Cardiac septum (tissue), 1 donor: ENCODE results near the gene ADCY4. TPM values are rescaled to one million over a fixed set of nuclear protein-coding genes. Genes with fewer than 3 reads are reported as not detected.

Experiments
- total RNA-seq: library from RNA; stranded (reverse); fragmentation: NEBNext Ultra II Directional; extraction: Animal tissue kit (Norgen Biotek cat#: 25700); gene quantifications from one replicate; pipeline ENCODE4 v1.2.1, GENCODE V29; 2021
- donor health status: DM: no; HTN: no; CAD: no.

The ADCY4 gene
- total RNA-seq, 1 donor from 2014 or later, result 71.9 TPM

Other genes starting within 250 kb of the ADCY4 start
- gene PCK2, start 240.8 kb downstream of the ADCY4 start, total RNA-seq, result 2.2 TPM
- 54.1 TPM for gene DCAF11, start 220.3 kb downstream of the ADCY4 start, total RNA-seq
- gene NRL, start 220.1 kb downstream of the ADCY4 start, total RNA-seq, result 2.4 TPM
- gene FITM1, start 204.4 kb downstream of the ADCY4 start, total RNA-seq, result 112 TPM
- 61.3 TPM for gene PSME1, start 198.9 kb downstream of the ADCY4 start, total RNA-seq
- 14.6 TPM for gene EMC9, start 193.5 kb downstream of the ADCY4 start, total RNA-seq
- 49.7 TPM for gene PSME2, start 188.5 kb downstream of the ADCY4 start, total RNA-seq
- 31.3 TPM for gene RNF31, start 187.6 kb downstream of the ADCY4 start, total RNA-seq
- gene IRF9, start 173.8 kb downstream of the ADCY4 start, total RNA-seq, result 44.8 TPM
- 5.7 TPM for gene REC8, start 163.0 kb downstream of the ADCY4 start, total RNA-seq
- gene IPO4, start 146.3 kb downstream of the ADCY4 start, total RNA-seq, result 15.7 TPM
- 19.1 TPM for gene TM9SF1, start 139.6 kb downstream of the ADCY4 start, total RNA-seq
- not detected for gene TSSK4, start 129.4 kb downstream of the ADCY4 start, total RNA-seq
- gene CHMP4A, start 121.6 kb downstream of the ADCY4 start, total RNA-seq, result 30.0 TPM
- gene MDP1, start 119.0 kb downstream of the ADCY4 start, total RNA-seq, result 16.7 TPM
- 167 TPM for gene NEDD8, start 102.7 kb downstream of the ADCY4 start, total RNA-seq
- gene GMPR2, start 102.1 kb downstream of the ADCY4 start, total RNA-seq, result 33.2 TPM
- 42.3 TPM for gene TINF2, start 92.4 kb downstream of the ADCY4 start, total RNA-seq
- gene TGM1, start 71.9 kb downstream of the ADCY4 start, total RNA-seq, result 0.48 TPM
- 13.3 TPM for gene RABGGTA, start 63.5 kb downstream of the ADCY4 start, total RNA-seq
- gene DHRS1, start 35.3 kb downstream of the ADCY4 start, total RNA-seq, result 8.5 TPM
- 28.3 TPM for gene NOP9, start 35.2 kb downstream of the ADCY4 start, total RNA-seq
- gene CIDEB, start 27.1 kb downstream of the ADCY4 start, total RNA-seq, result 2.4 TPM
- gene LTB4R2, start 24.9 kb downstream of the ADCY4 start, total RNA-seq, result 2.2 TPM
- gene LTB4R, start 23.6 kb downstream of the ADCY4 start, total RNA-seq, result 1.8 TPM
- 3.5 TPM for gene RIPK3, start 4.9 kb upstream of the ADCY4 start, total RNA-seq
- 13.3 TPM for gene NFATC4, start 33.1 kb upstream of the ADCY4 start, total RNA-seq
- gene NYNRIN, start 63.9 kb upstream of the ADCY4 start, total RNA-seq, result 5.0 TPM
- 1.2 TPM for gene CBLN3, start 94.6 kb upstream of the ADCY4 start, total RNA-seq
- 23.5 TPM for gene KHNYN, start 94.9 kb upstream of the ADCY4 start, total RNA-seq
- gene SDR39U1, start 107.7 kb upstream of the ADCY4 start, total RNA-seq, result 58.5 TPM
- 0.46 TPM for gene CMA1, start 173.2 kb upstream of the ADCY4 start, total RNA-seq
- gene CTSG, start 241.2 kb upstream of the ADCY4 start, total RNA-seq, result 2.2 TPM